Psoas muscle (tissue), 8 donors: Measurements from ENCODE around the gene ADAP1. TPM values are rescaled to one million over a fixed set of nuclear protein-coding genes. Genes with fewer than 3 reads are reported as not detected.

Source experiments
- ATAC-seq, 4 donors: fragments of 200-7000 bp; cut with Tn5 transposase; one replicate each; pipeline ENCODE4 v1.9.1; 2020; ENCODE audit warnings: moderate library complexity in 3 of 4, mild to moderate bottlenecking in 2 of 4
- DNase-seq, 2 donors: peaks; one replicate each; pipeline ENCODE4 v3.0.0-alpha.2; 2020
- H3K27ac ChIP-seq: fragments of 200-600 bp; one replicate; pipeline ENCODE4 v1.8.0; 2022
- H3K27me3 ChIP-seq, 3 donors: fragments of 200-600 bp in 1 of 3; one replicate each; pipeline versions ENCODE4 v1.6.1 to v1.8.0; 2013 to 2022; ENCODE audit warnings: low read length in 2 of 3, mild to moderate bottlenecking in 2 of 3, moderate library complexity in 1 of 3; ENCODE audit not compliant: insufficient read depth in 3 of 3
- H3K36me3 ChIP-seq, 2 donors: fragments of 200-600 bp in 1 of 2; one replicate each; pipeline versions ENCODE4 v1.6.1 to v1.8.0; 2013 to 2022; ENCODE audit warnings: low read depth in 1 of 2, mild to moderate bottlenecking in 1 of 2, moderate library complexity in 1 of 2; ENCODE audit not compliant: insufficient read depth in 1 of 2
- H3K4me1 ChIP-seq: fragments of 200-600 bp; one replicate; pipeline ENCODE4 v1.8.0; 2022
- H3K4me3 ChIP-seq: fragments of 200-600 bp; one replicate; pipeline ENCODE4 v1.8.0; 2022; ENCODE audit warnings: mild to moderate bottlenecking
- H3K9me3 ChIP-seq: fragments of 200-600 bp; one replicate; pipeline ENCODE4 v1.8.0; 2022
- WGBS, 3 donors: extraction: QIAGEN DNeasy Blood & Tissue Kit; methylation state at CpG; one replicate each; pipeline versions ENCODE4 v1.1.6 to v1.1.7; 2013; 5-methylcytosine and 5-hydroxymethylcytosine counted together
- intact Hi-C, 2 donors: fragments of 100-400 bp; cut with DNase I; formaldehyde crosslinking; loops; one replicate each; pipeline versions ENCODE4 v1.11.0 to v1.14.2; 2022
- polyA plus RNA-seq, 3 donors: library from polyadenylated mRNA; stranded (reverse); fragments of 200-250 nt; gene quantifications; one replicate each; pipeline ENCODE4 v1.2.3, GENCODE V29; 2013
- total RNA-seq, 4 donors: library from RNA; stranded (reverse); fragmentation: NEBNext Ultra II Directional in 2 of 4; extraction: Animal tissue kit (Norgen Biotek cat#: 25700) in 2 of 4; gene quantifications; one replicate each; pipeline versions ENCODE4 v1.2.1 to v1.2.4, GENCODE V29; 2021 to 2023
- TF ChIP-seq, protein P1 (sequence below): fragments of 200-600 bp; IDR thresholded peaks from one replicate; pipeline ENCODE4 v1.8.0; 2022; ENCODE audit warnings: antibody characterized with exemption
- donor health status: healthy with polysubstance abuse.
- donor health status: DM: no; HTN: no; CAD: no; lungs with moderate emphysema.
- donor health status: Bipolar disorder and iron deficiency.
- donor health status: healthy.
- donor health status: DM: yes; HTN: yes; CAD: no.
- donor health status: DM: no; HTN: no; CAD: no.
- donor health status: DM: no; HTN: no; CAD: no.
- donor health status: DM: yes; HTN: yes; CAD: no.

Gene ADAP1
- total and polyA plus RNA-seq, 7 donors, result 0.18 to 1.4 (median 0.88) TPM

- no peak overlapping the region for H3K27ac ChIP-seq
- DNase-seq, result peak in 1 of 2 donors; percentile 28
- no peak for ATAC-seq
- TF ChIP-seq, protein P1, sequence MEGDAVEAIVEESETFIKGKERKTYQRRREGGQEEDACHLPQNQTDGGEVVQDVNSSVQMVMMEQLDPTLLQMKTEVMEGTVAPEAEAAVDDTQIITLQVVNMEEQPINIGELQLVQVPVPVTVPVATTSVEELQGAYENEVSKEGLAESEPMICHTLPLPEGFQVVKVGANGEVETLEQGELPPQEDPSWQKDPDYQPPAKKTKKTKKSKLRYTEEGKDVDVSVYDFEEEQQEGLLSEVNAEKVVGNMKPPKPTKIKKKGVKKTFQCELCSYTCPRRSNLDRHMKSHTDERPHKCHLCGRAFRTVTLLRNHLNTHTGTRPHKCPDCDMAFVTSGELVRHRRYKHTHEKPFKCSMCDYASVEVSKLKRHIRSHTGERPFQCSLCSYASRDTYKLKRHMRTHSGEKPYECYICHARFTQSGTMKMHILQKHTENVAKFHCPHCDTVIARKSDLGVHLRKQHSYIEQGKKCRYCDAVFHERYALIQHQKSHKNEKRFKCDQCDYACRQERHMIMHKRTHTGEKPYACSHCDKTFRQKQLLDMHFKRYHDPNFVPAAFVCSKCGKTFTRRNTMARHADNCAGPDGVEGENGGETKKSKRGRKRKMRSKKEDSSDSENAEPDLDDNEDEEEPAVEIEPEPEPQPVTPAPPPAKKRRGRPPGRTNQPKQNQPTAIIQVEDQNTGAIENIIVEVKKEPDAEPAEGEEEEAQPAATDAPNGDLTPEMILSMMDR, result no peak
- H3K36me3 ChIP-seq, result no peaks in the 10 kb centered on the region
- WGBS, 3 donors, result 88 to 94% (median 92%) methylated on average over 27 of the region's 27 CpGs
- no peaks in the 10 kb centered on the region for H3K4me1 ChIP-seq
- intact Hi-C loops, result no loop called here
- peaks cover 0 to 35% (median 2%) of the 10 kb centered on the region in 3 donors for H3K27me3 ChIP-seq
- no peaks in the 10 kb centered on the region for H3K9me3 ChIP-seq
- no peak overlapping the region for H3K4me3 ChIP-seq
Measured at GRCh38 chr7:938546-939185, 15.8 kb downstream of the ADAP1 start.

- H3K4me1 ChIP-seq, result no peaks in the 10 kb centered on the region
- peaks cover 0 to 35% (median 2%) of the 10 kb centered on the region in 3 donors for H3K27me3 ChIP-seq
- intact Hi-C loops, result no loop called here
- H3K9me3 ChIP-seq, result no peaks in the 10 kb centered on the region
- no peak for ATAC-seq
- H3K27ac ChIP-seq, result no peak overlapping the region
- WGBS, 3 donors, result 76 to 80% (median 76%) methylated on average over 16 of the region's 16 CpGs
- no peaks in the 10 kb centered on the region for H3K36me3 ChIP-seq
- TF ChIP-seq, protein P1, result no peak
- DNase-seq, result peak in 1 of 2 donors; percentile 17
- no peak overlapping the region for H3K4me3 ChIP-seq
Measured at GRCh38 chr7:937856-938484, 16.5 kb downstream of the ADAP1 start.

- H3K4me3 ChIP-seq, result no peak overlapping the region
- peak in 1 of 2 donors; percentile 45 for DNase-seq
Measured at GRCh38 chr7:936386-937054, 18.0 kb downstream of the ADAP1 start.

DNA sequence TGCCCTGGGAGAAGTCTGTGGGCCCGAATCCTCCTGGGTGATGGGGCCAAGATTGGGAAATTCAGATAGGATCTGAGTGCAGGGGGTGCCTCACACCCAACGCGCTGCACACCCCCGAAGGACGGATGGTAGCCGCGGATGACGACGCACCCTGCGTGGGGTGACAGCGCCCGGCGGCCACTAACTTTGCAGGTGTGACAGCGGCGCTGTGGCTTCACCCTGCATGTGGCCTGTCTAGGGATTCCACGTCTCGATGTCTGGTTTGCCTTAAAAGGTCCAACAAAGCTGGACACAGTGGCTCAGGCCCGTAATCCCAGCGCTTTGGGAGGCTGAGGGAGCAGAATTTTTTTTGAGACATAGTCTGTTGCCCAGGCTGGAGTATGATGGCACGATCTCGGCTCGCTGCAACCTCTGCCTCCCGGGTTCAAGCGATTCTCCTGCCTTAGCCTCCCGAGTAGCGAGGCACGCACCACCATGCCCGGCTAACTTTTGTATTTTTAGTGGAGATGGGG is 18.6 kb downstream of the ADAP1 start:
- WGBS, 3 donors, result 86 to 88% (median 87%) methylated on average over 25 to 28 of the region's 28 CpGs
- intact Hi-C loops, result no loop called here
- TF ChIP-seq, protein P1, result no peak
- Histone ChIP-seq H3K27me3 (peaks cover 0 to 38% (median 2%) of the 10 kb centered on the region in 3 donors), H3K36me3 (no peaks in the 10 kb centered on the region), H3K27ac (no peak overlapping the region), H3K9me3 (no peaks in the 10 kb centered on the region), H3K4me3 (no peak overlapping the region), H3K4me1 (no peaks in the 10 kb centered on the region)
- DNase-seq, result no peak
- ATAC-seq, result no peak

More at GRCh38 chr7:936386-937054, 18.0 kb downstream of the ADAP1 start:
- ATAC-seq, result no peak
- no peak overlapping the region for H3K27ac ChIP-seq
- no peaks in the 10 kb centered on the region for H3K4me1 ChIP-seq
- 64 to 76% (median 73%) methylated on average over 20 to 22 of the region's 22 CpGs for WGBS, 3 donors
- TF ChIP-seq, protein P1, result no peak
- H3K27me3 ChIP-seq, result peaks cover 0 to 38% (median 2%) of the 10 kb centered on the region in 3 donors
- no peaks in the 10 kb centered on the region for H3K36me3 ChIP-seq
- intact Hi-C loops, result no loop called here
- no peaks in the 10 kb centered on the region for H3K9me3 ChIP-seq
